ENCODE results near the gene MYO1E. TPM values are rescaled to one million over a fixed set of nuclear protein-coding genes. Genes with fewer than 3 reads are reported as not detected.

Gene MYO1E
- total RNA-seq, 4 donors from 2014 or later: 245 to 380 (median 268) TPM

GRCh38 chr15:59413577-59413976 lies 40.9 kb upstream of the MYO1E start:
- H3K4me1 ChIP-seq: peaks cover 0 to 20% (median 11%) of the 10 kb centered on the region in 4 donors
- peak overlapping the region in 1 of 4 donors; percentile 69 for H3K27ac ChIP-seq
- peak in 2 of 3 donors; percentile 73 to 78 for DNase-seq
- no peaks in the 10 kb centered on the region for H3K9me3 ChIP-seq
- no peak overlapping the region for H3K4me3 ChIP-seq
- no peaks in the 10 kb centered on the region for H3K36me3 ChIP-seq
- H3K27me3 ChIP-seq: no peaks in the 10 kb centered on the region
- TF ChIP-seq POLR2A (IDR thresholded peaks at IDR 0.05) (no peak), CTCF (IDR thresholded peaks at IDR 0.05) (no peak)

- peak in 1 of 3 donors; percentile 58 for DNase-seq
- no peaks in the 10 kb centered on the region for H3K9me3 ChIP-seq
- no peaks in the 10 kb centered on the region for H3K27me3 ChIP-seq
- no peaks in the 10 kb centered on the region for H3K36me3 ChIP-seq
- peak overlapping the region in 3 of 4 donors; percentile 32 to 50 (median 40) for H3K27ac ChIP-seq
- peaks cover 0 to 26% (median 11%) of the 10 kb centered on the region in 4 donors for H3K4me1 ChIP-seq
- no peak overlapping the region for H3K4me3 ChIP-seq
- TF ChIP-seq POLR2A (IDR thresholded peaks at IDR 0.05) (no peak), CTCF (IDR thresholded peaks at IDR 0.05) (no peak)
Observed at GRCh38 chr15:59410391-59410896, 37.8 kb upstream of the MYO1E start.

- Histone ChIP-seq H3K36me3 (no peaks in the 10 kb centered on the region), H3K4me1 (peaks cover 0 to 22% (median 10%) of the 10 kb centered on the region in 4 donors), H3K9me3 (no peaks in the 10 kb centered on the region), H3K27me3 (no peaks in the 10 kb centered on the region), H3K4me3 (no peak overlapping the region), H3K27ac (no peak overlapping the region)
- DNase-seq: no peak
- TF ChIP-seq POLR2A (IDR thresholded peaks at IDR 0.05) (no peak), CTCF (IDR thresholded peaks at IDR 0.05) (no peak)
Observed at GRCh38 chr15:59407946-59408345, 35.3 kb upstream of the MYO1E start.

GRCh38 chr15:59406446-59406845 lies 33.8 kb upstream of the MYO1E start:
- no peak overlapping the region for H3K4me3 ChIP-seq
- H3K36me3 ChIP-seq: no peaks in the 10 kb centered on the region
- peaks cover 0 to 22% (median 7%) of the 10 kb centered on the region in 4 donors for H3K4me1 ChIP-seq
- no peaks in the 10 kb centered on the region for H3K9me3 ChIP-seq
- TF ChIP-seq CTCF (IDR thresholded peaks at IDR 0.05): no peak
- TF ChIP-seq POLR2A (IDR thresholded peaks at IDR 0.05): no peak
- H3K27me3 ChIP-seq: no peaks in the 10 kb centered on the region
- DNase-seq: no peak
- H3K27ac ChIP-seq: no peak overlapping the region

GRCh38 chr15:59405079-59405478 lies 32.4 kb upstream of the MYO1E start:
- Histone ChIP-seq H3K27me3 (no peaks in the 10 kb centered on the region), H3K4me1 (peaks cover 0 to 9% (median 2%) of the 10 kb centered on the region in 4 donors), H3K4me3 (no peak overlapping the region), H3K9me3 (no peaks in the 10 kb centered on the region), H3K36me3 (no peaks in the 10 kb centered on the region), H3K27ac (no peak overlapping the region)
- no peak for DNase-seq
- no peak for TF ChIP-seq CTCF (IDR thresholded peaks at IDR 0.05)
- no peak for TF ChIP-seq POLR2A (IDR thresholded peaks at IDR 0.05)
